Ureter (tissue), 1 donor: Measurements from ENCODE around the gene MGMT. TPM values are rescaled to one million over a fixed set of nuclear protein-coding genes. Genes with fewer than 3 reads are reported as not detected.

Experiments
- DNase-seq: peaks from one replicate; pipeline ENCODE4 v3.0.0-alpha.2; 2020; ENCODE audit warnings: low spot score
- total RNA-seq: library from RNA; stranded (reverse); gene quantifications from one replicate; pipeline ENCODE4 v1.2.4, GENCODE V29; 2023
- donor health status: DM: yes; HTN: yes; CAD: no.

The MGMT gene
- total RNA-seq, 1 donor from 2014 or later: 38.6 TPM

GRCh38 chr10:129771576-129771975 is 304.5 kb downstream of the MGMT start:
- DNase-seq: peak; percentile 26

- peak; percentile 17 for DNase-seq
Observed at GRCh38 chr10:129771991-129772431, 305.0 kb downstream of the MGMT start.

GRCh38 chr10:129772468-129773358 is 305.7 kb downstream of the MGMT start:
- DNase-seq: no peak

GRCh38 chr10:129773359-129773990 is 306.4 kb downstream of the MGMT start:
- peak; percentile 37 for DNase-seq

GRCh38 chr10:129774082-129774735 is 307.2 kb downstream of the MGMT start:
- DNase-seq: no peak

- no peak for DNase-seq
Observed at GRCh38 chr10:129774736-129775401, 307.8 kb downstream of the MGMT start.

GRCh38 chr10:129775681-129776080 is 308.6 kb downstream of the MGMT start:
- DNase-seq: no peak

- no peak for DNase-seq
Observed at GRCh38 chr10:129777687-129778086, 310.6 kb downstream of the MGMT start.

- no peak for DNase-seq
Observed at GRCh38 chr10:129778571-129778970, 311.5 kb downstream of the MGMT start.

GRCh38 chr10:129779126-129780111 is 312.4 kb downstream of the MGMT start:
- DNase-seq: no peak

GRCh38 chr10:129780198-129780597 is 313.2 kb downstream of the MGMT start:
- no peak for DNase-seq

GRCh38 chr10:129780901-129781795 is 314.1 kb downstream of the MGMT start:
- DNase-seq: no peak

GRCh38 chr10:129784291-129784690 is 317.2 kb downstream of the MGMT start:
- DNase-seq: no peak

GRCh38 chr10:129784891-129785290 is 317.9 kb downstream of the MGMT start:
- DNase-seq: no peak

GRCh38 chr10:129785536-129785981 is 318.5 kb downstream of the MGMT start:
- DNase-seq: no peak

GRCh38 chr10:129786216-129786615 is 319.2 kb downstream of the MGMT start:
- no peak for DNase-seq

GRCh38 chr10:129787557-129787956 is 320.5 kb downstream of the MGMT start:
- DNase-seq: no peak

GRCh38 chr10:129788215-129788614 is 321.2 kb downstream of the MGMT start:
- DNase-seq: no peak

- no peak for DNase-seq
Observed at GRCh38 chr10:129790715-129791446, 323.8 kb downstream of the MGMT start.
